Stimulated activated CD8-positive, alpha-beta memory T cell treated with anti-CD3 and anti-CD28 coated beads, Interleukin-12 subunit alpha, Interleukin-12 subunit beta, amount 100 ng/mL, for 24 hours (primary cell): ENCODE results near the gene TADA3.

ENCODE experiments used
- DNase-seq: peaks from one replicate; pipeline ENCODE4 v3.0.0-alpha.2; 2020; ENCODE audit errors: extremely low read depth

The TADA3 gene

GRCh38 chr3:9809615-9810432 lies 17.6 kb upstream of the TADA3 start, which contains the start of gene TTLL3:
TTLL3 (plus strand) TSS chr3:9810262; CDS start chr3:9810662, 400 bp downstream.
- no peak for DNase-seq

DNA sequence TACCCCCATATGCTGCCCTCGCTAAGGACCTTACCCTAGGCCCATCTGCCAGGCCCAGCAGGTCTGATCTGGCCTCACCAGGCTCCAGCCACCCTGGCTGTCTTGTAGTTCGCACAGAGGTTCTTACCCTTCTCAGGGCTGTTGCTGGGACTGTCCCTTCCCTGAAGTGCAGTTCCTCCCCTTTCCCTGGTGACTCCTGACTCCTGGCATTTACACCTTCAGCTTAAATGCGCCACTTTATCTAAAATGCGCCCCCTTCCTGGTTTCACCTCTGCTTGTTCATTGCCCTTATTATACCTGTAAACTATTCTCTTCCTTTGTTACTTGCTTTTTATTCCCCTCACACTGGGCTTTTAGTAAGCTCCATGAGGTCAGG lies 17.0 kb upstream of the TADA3 start:
- DNase-seq = no peak

DNA sequence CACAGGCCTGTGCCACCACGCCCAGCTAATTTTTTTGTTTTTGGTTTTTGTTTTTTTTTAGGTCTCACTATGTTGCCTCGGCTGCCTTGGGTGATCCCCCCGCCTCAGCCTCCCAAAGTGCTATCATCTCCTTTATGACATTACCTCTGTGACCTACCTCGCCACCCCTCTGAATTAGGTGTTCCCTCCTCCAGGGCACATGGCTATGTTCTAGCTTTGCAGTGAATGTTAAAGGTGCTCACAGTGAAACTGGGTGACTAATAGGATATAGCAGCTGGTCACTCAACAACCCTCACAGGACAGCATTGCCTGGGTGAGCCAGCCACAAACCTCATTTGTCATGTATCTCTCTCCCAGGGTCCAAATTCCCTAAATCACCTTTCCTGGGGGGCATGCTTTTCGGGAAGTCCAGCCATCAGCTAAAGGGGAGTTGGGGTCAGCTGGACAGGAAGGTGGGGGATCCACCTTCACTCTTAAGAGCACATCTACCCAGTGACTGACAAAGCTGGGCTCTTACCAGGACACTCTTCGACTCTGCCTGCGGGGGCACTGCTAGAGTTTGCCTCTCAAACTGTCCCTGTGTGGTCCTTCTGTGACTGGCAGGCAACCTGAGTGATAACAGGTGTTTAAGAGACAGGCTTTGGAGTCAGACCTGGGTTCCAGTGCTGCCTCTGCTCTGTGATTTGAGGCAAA lies 16.2 kb upstream of the TADA3 start:
- DNase-seq = no peak

DNA sequence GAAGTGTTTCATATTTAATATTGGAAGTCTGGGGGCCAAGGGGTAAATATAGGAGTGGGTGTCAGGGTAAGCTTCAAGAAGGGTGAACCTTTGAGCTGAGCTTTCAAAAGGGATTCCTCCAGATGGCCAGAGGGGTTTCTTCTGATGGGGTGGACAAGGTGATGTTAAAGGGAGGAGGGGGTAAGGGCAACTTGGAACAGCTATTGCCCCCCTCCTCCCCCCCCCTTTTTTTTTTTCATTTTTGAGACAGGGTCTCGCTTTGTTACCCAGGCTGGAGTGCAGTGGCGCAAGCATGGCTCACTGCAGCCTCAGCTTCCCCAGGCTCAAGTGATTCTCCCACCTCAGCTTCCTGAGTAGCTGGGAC lies 15.7 kb upstream of the TADA3 start:
- no peak for DNase-seq

DNA sequence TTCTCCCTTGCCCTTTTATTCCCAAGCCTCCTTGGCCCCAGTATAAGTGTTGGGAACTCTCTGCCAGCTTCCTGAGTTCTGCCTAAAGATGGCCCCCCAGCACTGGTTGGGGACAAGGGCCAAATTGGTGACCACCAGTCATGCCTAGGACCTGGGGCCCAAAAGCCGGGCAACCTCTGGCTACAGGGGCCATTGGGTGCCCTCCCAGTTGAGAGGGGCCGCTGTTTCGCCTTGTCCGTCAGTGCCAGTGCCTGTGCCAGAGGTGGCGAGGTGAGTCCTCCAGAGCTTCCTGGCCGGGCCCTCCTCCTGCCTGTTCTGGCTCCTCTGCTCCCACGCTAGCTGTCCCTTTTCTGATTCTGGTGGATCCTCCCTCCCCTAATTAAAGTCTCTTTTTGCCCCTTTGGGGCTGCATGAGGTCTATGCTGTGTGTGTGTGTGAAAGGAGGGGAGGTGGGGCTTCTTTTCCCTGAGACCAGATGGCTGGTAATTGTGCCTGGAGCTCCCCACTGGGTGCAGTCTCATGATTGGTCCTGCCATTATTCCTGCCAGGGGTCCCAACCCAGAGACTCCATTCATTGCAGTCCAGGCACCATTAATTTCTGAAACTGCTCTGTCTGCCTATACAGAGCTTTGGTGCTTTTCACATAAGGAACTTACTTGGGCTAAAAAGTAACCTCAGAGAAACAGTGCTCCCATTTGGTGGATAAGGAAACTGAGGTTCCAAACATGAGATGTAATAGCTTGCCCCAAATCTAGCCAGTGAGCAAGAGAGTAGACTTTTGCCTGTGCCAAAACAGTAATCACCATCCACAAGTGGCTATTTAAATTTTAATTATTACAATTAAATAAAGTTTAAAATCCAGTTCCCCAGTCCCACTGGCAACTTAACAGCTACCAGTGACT lies 14.7 kb upstream of the TADA3 start:
- DNase-seq = no peak

GRCh38 chr3:9806137-9806536 lies 13.9 kb upstream of the TADA3 start:
- no peak for DNase-seq

GRCh38 chr3:9804996-9805395 lies 12.7 kb upstream of the TADA3 start:
- DNase-seq = no peak

DNA sequence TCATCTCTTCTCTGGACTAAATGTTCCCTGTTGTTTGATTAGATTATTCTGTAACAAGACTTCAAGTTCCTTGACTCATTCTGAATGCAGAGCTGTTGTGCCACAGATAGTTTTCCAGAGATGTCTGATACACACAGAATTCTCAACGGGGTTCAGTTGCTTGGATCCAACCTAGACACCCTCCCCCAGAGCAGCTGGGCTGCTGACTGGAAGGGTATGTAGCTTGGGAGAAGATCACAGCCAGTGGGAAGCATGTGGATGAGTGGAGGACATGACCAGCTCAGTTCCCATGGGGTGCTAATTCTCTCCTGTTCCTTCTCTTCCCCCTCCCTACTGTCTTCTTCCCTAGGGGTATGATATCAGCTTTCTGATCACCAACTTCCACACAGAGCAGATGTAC lies 11.2 kb upstream of the TADA3 start:
- DNase-seq = no peak

DNA sequence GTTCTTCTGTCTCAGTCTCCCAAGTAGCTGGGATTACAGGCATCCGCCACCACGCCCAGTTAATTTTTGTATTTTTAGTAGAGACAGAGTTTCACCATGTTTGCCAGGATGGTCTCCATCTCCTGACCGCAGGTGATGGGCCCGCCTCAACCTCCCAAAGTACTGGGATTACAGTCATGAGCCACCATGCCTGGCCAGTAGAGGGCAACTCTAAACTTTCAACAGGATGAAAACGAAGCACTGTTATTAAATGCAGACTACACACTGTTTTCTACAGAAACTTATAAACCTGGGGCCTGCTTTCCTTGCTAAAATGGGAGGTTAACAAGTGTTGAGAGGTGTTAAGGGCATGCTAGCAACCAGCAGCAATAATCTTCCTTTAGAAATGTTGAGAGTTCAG lies 8.3 kb upstream of the TADA3 start:
- DNase-seq = no peak

- no peak for DNase-seq
Observed at GRCh38 chr3:9797196-9797945, 5.1 kb upstream of the TADA3 start.

- no peak for DNase-seq
Observed at GRCh38 chr3:9795207-9795606, 2.9 kb upstream of the TADA3 start.

- no peak for DNase-seq
Observed at GRCh38 chr3:9794400-9794799, 2.1 kb upstream of the TADA3 start.

GRCh38 chr3:9793161-9793781 lies 998 bp upstream of the TADA3 start:
- DNase-seq = no peak

DNA sequence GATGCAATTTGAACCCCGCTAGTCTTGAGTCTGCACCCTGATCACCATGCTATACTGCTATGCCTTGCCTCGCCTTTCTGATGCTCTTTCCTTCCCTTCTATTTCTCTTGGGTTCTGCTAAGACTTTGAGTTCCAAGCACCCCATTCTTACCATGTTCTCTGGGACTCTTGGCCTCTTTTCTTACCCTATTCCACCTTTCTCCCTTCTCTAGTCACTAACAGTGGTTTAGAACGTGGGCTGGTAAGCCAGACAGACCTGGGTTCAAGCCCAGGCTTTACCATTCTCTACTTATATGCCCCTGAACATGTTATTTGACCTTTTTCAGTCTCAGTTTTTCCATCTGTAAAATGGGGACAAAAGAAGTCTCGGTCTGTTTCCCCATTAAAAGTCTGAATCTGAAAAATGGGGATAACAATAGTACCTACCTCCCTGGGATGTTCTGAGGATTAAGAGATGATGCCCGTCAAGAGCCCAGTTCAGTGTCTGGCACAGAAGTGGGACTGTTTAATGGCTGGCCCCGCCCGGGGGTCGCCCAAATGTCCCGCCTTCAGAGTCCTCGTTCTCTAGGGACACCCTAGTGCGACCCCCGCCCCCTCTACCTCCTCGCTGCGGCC lies 376 bp downstream of the TADA3 start:
- DNase-seq = no peak

DNA sequence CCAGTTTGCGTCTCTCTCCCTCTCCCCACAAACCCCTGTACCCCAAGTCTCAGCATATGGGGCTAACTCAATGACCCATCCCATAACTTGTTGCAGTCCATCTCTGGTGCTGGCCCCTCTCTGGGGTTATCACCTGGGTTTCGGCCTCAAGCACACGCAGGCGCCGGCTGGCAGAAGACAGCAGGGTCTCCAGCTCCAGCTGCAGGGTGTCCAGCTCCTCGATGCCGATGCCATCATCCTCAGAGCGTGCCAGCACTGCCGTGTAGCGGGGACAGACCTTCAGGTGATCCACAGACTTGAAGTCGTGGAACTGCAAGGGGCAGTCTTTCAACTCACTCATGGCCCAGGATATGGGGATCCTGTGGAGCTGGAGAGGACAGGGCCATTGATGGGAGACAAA lies 1.1 kb downstream of the TADA3 start:
- DNase-seq = no peak

DNA sequence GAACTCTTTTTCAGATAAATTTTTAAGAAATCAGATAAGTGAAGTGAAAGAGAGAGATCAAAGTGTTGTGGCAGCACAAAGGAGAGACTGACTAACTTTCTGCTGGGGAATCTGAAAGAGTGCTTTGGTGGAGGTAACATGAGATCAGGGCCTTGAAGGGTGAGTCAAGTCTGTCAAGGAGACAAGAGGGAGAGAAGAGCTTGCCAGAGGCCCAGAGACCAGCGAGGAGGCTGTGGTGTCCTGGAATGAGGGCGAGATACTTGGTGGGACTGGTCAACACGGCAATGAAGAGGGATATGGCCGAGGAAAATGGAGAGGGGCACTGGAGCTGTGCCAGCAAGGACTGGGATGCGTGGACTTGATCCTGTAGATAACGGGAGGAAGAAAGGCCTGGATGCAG lies 4.6 kb downstream of the TADA3 start:
- no peak for DNase-seq

GRCh38 chr3:9786825-9787669 lies 5.2 kb downstream of the TADA3 start:
- no peak for DNase-seq

DNA sequence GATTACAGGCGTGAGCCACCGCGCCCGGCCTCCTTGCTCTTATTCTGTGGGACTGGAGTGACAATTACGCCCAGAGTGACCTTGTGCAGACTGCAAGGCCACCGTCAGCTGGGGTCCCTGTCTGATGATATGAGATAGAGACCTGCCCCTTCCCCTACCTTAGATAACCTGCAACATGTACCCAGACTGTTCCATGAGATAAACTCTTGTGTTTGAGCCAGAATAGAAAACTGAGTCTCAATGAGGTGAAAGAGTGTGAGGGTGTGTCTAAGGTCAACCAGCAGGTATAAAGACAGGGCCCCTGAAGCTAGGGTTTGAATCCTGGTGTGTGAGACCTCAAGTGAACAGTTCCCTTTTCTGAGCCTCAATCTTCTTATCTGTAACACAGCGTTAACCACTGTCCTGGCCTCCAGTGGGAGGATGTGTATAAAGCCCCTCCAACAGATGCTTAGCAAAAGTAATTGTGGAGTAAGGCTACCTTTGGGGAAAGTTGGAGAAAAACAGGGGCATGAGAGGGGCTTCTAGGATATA lies 6.0 kb downstream of the TADA3 start:
- DNase-seq = no peak

DNA sequence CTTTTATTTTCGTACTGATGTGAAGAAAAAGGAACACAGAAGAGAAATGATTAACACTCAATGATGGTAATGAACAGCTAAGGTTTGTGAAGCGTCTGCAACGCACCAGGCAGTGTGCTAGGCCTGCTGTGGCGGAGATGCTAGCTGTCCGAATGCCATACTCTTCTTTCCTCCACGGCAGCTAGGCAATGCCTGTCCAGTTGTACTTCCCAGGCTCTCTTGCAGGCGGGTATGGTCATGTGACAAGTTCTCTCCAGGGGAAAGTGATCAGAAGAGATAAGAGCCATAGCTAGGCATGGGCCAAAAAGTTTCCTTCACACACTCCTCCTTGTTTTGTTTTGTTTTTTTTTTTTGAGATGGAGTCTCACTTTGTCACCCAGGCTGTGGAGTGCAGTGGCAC lies 6.7 kb downstream of the TADA3 start:
- no peak for DNase-seq

GRCh38 chr3:9784965-9785364 lies 7.3 kb downstream of the TADA3 start:
- DNase-seq = no peak
